Measurements from ENCODE around the gene RITA1. TPM values are rescaled to one million over a fixed set of nuclear protein-coding genes. Genes with fewer than 3 reads are reported as not detected.

The RITA1 gene
- total RNA-seq, 2 donors from 2014 or later, result 12.2 to 26.9 TPM

- H3K27ac ChIP-seq, result peak overlapping the region; percentile 50 to 59
- ATAC-seq (ENCODE audit: insufficient number of reproducible peaks, low FRiP score, low read depth), result no peak
- H3K4me3 ChIP-seq, result no peak overlapping the region
- DNase-seq (ENCODE audit: low spot score), result no peak
- no peaks in the 10 kb centered on the region for H3K36me3 ChIP-seq
- no peaks in the 10 kb centered on the region for H3K27me3 ChIP-seq (replicated peaks; ENCODE audit: insufficient read depth)
- H3K4me1 ChIP-seq (ENCODE audit: control insufficient read depth in 1 of 2, low read depth in 2 of 2), result peaks cover 5 to 28% of the 10 kb centered on the region in 2 donors
- TF ChIP-seq CTCF (IDR thresholded peaks at IDR 0.05), result no peak
- no peaks in the 10 kb centered on the region for H3K9me3 ChIP-seq
Observed at GRCh38 chr12:113207613-113208040, 22.1 kb downstream of the RITA1 start.

GRCh38 chr12:113208041-113208934 is 22.8 kb downstream of the RITA1 start:
- ATAC-seq (ENCODE audit: insufficient number of reproducible peaks, low FRiP score, low read depth) (no peak), DNase-seq (ENCODE audit: low spot score) (no peak)
- Histone ChIP-seq H3K4me3 (no peak overlapping the region), H3K36me3 (no peaks in the 10 kb centered on the region), H3K27me3 (replicated peaks; ENCODE audit: insufficient read depth) (no peaks in the 10 kb centered on the region), H3K9me3 (no peaks in the 10 kb centered on the region), H3K4me1 (ENCODE audit: control insufficient read depth in 1 of 2, low read depth in 2 of 2) (peaks cover 5 to 28% of the 10 kb centered on the region in 2 donors), H3K27ac (peak overlapping the region; percentile 50 to 59)
- TF ChIP-seq CTCF (IDR thresholded peaks at IDR 0.05), result no peak

GRCh38 chr12:113211160-113211559 is 25.6 kb downstream of the RITA1 start:
- no peak for TF ChIP-seq CTCF (IDR thresholded peaks at IDR 0.05)
- Histone ChIP-seq H3K9me3 (no peaks in the 10 kb centered on the region), H3K4me1 (ENCODE audit: control insufficient read depth in 1 of 2, low read depth in 2 of 2) (peaks cover 22 to 48% of the 10 kb centered on the region in 2 donors), H3K4me3 (no peak overlapping the region), H3K36me3 (no peaks in the 10 kb centered on the region), H3K27me3 (replicated peaks; ENCODE audit: insufficient read depth) (no peaks in the 10 kb centered on the region), H3K27ac (no peak overlapping the region)
- DNase-seq (ENCODE audit: low spot score), result no peak
- ATAC-seq (ENCODE audit: insufficient number of reproducible peaks, low FRiP score, low read depth), result no peak

GRCh38 chr12:113214895-113215400 is 29.4 kb downstream of the RITA1 start:
- no peaks in the 10 kb centered on the region for H3K9me3 ChIP-seq
- no peak for DNase-seq (ENCODE audit: low spot score)
- H3K36me3 ChIP-seq, result no peaks in the 10 kb centered on the region
- H3K4me3 ChIP-seq, result no peak overlapping the region
- peaks cover 31 to 46% of the 10 kb centered on the region in 2 donors for H3K4me1 ChIP-seq (ENCODE audit: control insufficient read depth in 1 of 2, low read depth in 2 of 2)
- peak overlapping the region; percentile 31 to 67 for H3K27ac ChIP-seq
- TF ChIP-seq CTCF (IDR thresholded peaks at IDR 0.05), result no peak
- peak; percentile 64 for ATAC-seq (ENCODE audit: insufficient number of reproducible peaks, low FRiP score, low read depth)
- H3K27me3 ChIP-seq (replicated peaks; ENCODE audit: insufficient read depth), result no peaks in the 10 kb centered on the region

- peak overlapping the region in 1 of 2 donors; percentile 65 for H3K27ac ChIP-seq
- no peak overlapping the region for H3K4me3 ChIP-seq
- no peaks in the 10 kb centered on the region for H3K9me3 ChIP-seq
- no peaks in the 10 kb centered on the region for H3K27me3 ChIP-seq (replicated peaks; ENCODE audit: insufficient read depth)
- no peak for DNase-seq (ENCODE audit: low spot score)
- no peak for TF ChIP-seq CTCF (IDR thresholded peaks at IDR 0.05)
- no peaks in the 10 kb centered on the region for H3K36me3 ChIP-seq
- H3K4me1 ChIP-seq (ENCODE audit: control insufficient read depth in 1 of 2, low read depth in 2 of 2), result peaks cover 35 to 53% of the 10 kb centered on the region in 2 donors
- no peak for ATAC-seq (ENCODE audit: insufficient number of reproducible peaks, low FRiP score, low read depth)
Observed at GRCh38 chr12:113216027-113216426, 30.5 kb downstream of the RITA1 start.
